Omental fat pad (tissue), 4 donors: Measurements from ENCODE around the gene SLC38A8. TPM values are rescaled to one million over a fixed set of nuclear protein-coding genes. Genes with fewer than 3 reads are reported as not detected.

Experiments
- ATAC-seq: fragments of 150-250 bp; one replicate; pipeline ENCODE4 v1.9.1; 2016; ENCODE audit warnings: mild to moderate bottlenecking, moderate library complexity; ENCODE audit not compliant: low FRiP score
- DNase-seq: peaks from one replicate; pipeline ENCODE4 v3.0.0-alpha.2; 2019; ENCODE audit warnings: low spot score
- CTCF ChIP-seq, 3 donors: fragments of 450-650 bp; IDR thresholded peaks; one replicate each; pipeline ENCODE4 v1.5.1; 2016 to 2017; ENCODE audit warnings: antibody characterized with exemption in 3 of 3, mild to moderate bottlenecking in 3 of 3, moderate library complexity in 2 of 3
- total RNA-seq, 4 donors: library from RNA; depleted of rRNA; stranded (reverse); fragments of >200 nt; gene quantifications; one replicate each; pipeline ENCODE4 v1.1.0, GENCODE V29; 2016

Gene SLC38A8
- not detected for total RNA-seq

GRCh38 chr16:84042308-84042878, at the start of gene SLC38A8:
TSS of gene SLC38A8 (minus strand) at chr16:84042795. CDS start at chr16:84042157, 638 bp downstream.
- DNase-seq (no peak), ATAC-seq (no peak)
- no peak for TF ChIP-seq CTCF (IDR thresholded peaks at IDR 0.05)

DNA sequence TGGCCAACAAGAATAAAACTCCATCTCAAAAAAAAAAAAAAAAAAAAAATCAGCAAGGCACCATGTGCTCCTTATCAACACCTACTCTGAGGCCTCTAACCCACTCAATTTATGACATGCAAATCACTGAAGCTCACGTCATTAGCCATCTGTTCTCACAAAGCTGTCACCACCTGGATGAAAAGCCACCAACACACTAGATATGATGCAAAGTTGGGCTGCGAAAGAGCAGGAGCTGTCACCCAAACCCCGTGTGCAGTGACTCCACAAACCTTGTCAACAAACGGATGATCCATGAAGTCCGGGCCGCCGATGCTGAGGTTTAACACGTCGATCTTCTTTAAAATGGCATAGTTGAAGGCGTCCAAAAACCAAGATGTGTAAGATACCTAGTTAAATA, 48.9 kb upstream of the SLC38A8 start:
- DNase-seq (no peak), ATAC-seq (no peak)
- TF ChIP-seq CTCF (IDR thresholded peaks at IDR 0.05), result no peak

DNA sequence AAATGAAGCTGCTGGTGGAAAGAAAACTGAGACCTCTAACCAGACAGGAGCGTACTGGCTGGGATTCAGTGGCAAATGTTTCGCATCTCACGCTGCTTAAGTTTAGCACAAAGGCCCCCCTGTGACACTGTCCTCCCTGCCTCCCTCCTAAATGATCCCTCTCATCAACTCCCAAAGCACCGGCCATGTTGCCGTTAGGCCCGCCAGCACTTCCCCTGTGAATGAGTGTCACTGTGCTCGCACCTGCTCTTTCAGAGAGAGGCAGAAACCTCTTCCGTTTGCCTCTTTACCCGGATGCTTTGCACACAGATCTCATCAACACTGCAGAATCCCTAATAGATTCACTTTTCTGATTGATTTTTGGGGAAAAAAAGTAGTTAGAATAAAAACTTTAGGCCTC, 47.6 kb upstream of the SLC38A8 start:
- DNase-seq (no peak), ATAC-seq (no peak)
- TF ChIP-seq CTCF (IDR thresholded peaks at IDR 0.05), result no peak

DNA sequence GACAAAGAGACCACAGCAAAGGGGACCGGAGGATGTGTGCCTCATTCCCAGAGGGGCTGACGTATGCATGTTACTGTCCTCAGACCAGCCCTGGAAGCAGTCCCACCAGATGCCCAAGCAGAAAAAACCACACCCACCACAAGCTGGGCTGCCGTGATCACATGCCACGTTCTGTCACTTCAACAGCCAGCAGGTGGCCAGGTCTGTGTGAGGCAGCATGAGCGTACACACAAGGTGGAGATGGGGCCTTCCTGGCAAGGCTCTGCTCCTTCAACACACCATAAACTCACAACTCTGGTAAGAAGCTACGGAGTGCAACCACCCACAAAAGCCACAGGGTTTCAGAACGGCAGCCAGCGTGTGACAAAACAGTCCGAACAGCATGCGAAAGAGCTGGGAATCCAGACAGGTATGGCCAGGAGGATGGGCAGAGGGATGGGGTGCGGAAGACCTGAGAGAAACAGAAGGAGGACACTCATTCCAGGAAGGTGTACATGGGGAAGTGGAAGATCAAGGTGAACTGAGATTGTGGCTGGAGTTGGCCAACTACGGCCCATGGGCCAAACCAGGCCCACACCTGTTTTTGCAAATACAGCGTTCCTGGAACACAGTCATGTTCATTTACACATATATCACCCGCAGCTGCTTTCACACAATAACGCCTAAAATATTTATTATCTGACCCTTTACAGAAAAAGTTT, 46.2 kb upstream of the SLC38A8 start:
- ATAC-seq, result no peak

DNA sequence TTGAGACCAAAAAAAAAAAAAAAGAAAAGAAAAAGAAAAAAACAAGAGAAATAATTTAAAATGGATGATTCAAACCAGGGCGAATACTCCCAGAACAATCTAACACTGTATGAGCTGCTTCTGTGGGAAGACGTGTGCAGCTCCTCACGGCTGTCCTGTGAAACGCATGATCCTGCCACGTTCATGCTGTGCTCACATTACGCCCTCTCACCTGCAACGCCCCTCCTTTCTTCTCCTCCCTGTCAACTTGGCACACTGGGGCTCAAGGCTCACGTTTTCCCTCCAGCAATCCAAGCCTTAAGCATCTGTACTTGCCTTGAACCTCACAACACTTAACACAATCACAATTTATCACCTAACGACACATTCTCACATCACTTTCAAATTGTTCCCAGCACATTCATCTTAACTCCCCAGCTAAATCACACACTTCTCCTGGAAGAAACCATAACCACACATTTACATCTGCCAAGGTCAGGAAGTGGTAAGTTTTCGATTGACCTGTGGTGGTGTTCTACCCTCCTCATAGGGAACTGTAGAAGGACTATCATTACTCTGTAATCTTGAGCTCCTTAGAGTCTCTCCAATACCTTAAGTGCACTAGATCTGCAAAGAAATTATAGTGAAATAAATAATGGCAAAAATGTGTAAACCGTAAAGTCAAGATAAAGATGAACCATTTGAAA, 45.0 kb upstream of the SLC38A8 start:
- DNase-seq, result no peak
- TF ChIP-seq CTCF (IDR thresholded peaks at IDR 0.05), result no peak

More for the DNA sequence above, 46.2 kb upstream of the SLC38A8 start:
- TF ChIP-seq CTCF (IDR thresholded peaks at IDR 0.05), result no peak
- no peak for DNase-seq

GRCh38 chr16:84087001-84087400, 44.4 kb upstream of the SLC38A8 start:
- ATAC-seq (no peak), DNase-seq (no peak)
- no peak for TF ChIP-seq CTCF (IDR thresholded peaks at IDR 0.05)

More for the DNA sequence above, 45.0 kb upstream of the SLC38A8 start:
- ATAC-seq, result no peak
